ENCODE measurements around the gene PCBP3. TPM values are rescaled to one million over a fixed set of nuclear protein-coding genes. Genes with fewer than 3 reads are reported as not detected.

PCBP3 gene
- total RNA-seq, 1 donor from 2014 or later: 4.6 TPM

DNA sequence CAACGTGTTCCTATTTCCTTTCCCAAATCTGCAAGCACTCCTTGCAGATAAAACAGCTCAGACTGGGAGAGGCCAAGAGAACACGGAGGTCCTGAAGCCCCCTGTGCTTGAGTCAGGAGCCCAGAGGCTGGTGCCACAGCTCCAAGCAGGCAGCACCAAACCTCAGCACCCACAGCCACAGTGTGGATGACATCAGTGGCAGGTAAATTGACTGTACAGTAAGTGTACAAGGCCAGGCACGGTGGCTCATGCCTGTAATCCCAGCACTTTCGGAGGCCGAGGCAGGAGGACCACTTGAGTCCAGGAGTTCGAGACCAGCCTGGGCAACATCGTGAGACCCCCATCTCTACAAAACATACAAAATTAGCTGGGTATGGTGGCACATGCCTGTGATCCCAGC lies 336.1 kb downstream of the PCBP3 start:
- Mint-ChIP-seq H3K4me1 (peaks cover 26% of the 10 kb centered on the region), H3K4me3 (peak overlapping the region; percentile 18), H3K9me3 (no peaks in the 10 kb centered on the region), H3K27ac (peak overlapping the region; percentile 66), H3K36me3 (peaks cover 3% of the 10 kb centered on the region), H3K27me3 (ENCODE audit: insufficient read depth, low read depth) (peaks cover 10% of the 10 kb centered on the region)
- H3K4me1 ChIP-seq: peaks cover 3% of the 10 kb centered on the region
- no peak overlapping the region for H3K4me3 ChIP-seq
- peaks cover 18% of the 10 kb centered on the region for H3F3A ChIP-seq (ENCODE audit: low read depth)
- no peak overlapping the region for H3K27ac ChIP-seq
- no peak overlapping the region for H2AFZ ChIP-seq (replicated peaks)
- no peaks in the 10 kb centered on the region for H3K79me2 ChIP-seq (ENCODE audit: low read depth)
- H3K36me3 ChIP-seq: no peaks in the 10 kb centered on the region
- no peak overlapping the region for H3K9ac ChIP-seq
- TF ChIP-seq EZH2 (IDR thresholded peaks at IDR 0.05) (no peak), EZH2phosphoT487 (IDR thresholded peaks at IDR 0.05) (no peak), CTCF (IDR thresholded peaks at IDR 0.05) (no peak)
- DNase-seq (ENCODE audit: low spot score): no peak
- no peaks in the 10 kb centered on the region for H3K9me3 ChIP-seq (ENCODE audit: low read depth)
- peaks cover 79% of the 10 kb centered on the region for H3K27me3 ChIP-seq
- no peaks in the 10 kb centered on the region for H4K20me1 ChIP-seq (ENCODE audit: low read depth)
- H3K4me2 ChIP-seq: no peak overlapping the region

GRCh38 chr21:45980271-45980670 lies 336.7 kb downstream of the PCBP3 start:
- no peak overlapping the region for H3K4me3 ChIP-seq
- no peak overlapping the region for H3K27ac ChIP-seq
- Mint-ChIP-seq H3K27ac (no peak overlapping the region), H3K36me3 (peaks cover 9% of the 10 kb centered on the region), H3K4me3 (no peak overlapping the region), H3K9me3 (no peaks in the 10 kb centered on the region), H3K27me3 (ENCODE audit: insufficient read depth, low read depth) (peaks cover 13% of the 10 kb centered on the region), H3K4me1 (peaks cover 23% of the 10 kb centered on the region)
- H3K4me2 ChIP-seq: no peak overlapping the region
- no peaks in the 10 kb centered on the region for H3K4me1 ChIP-seq
- H3F3A ChIP-seq (ENCODE audit: low read depth): peaks cover 24% of the 10 kb centered on the region
- no peaks in the 10 kb centered on the region for H4K20me1 ChIP-seq (ENCODE audit: low read depth)
- no peaks in the 10 kb centered on the region for H3K79me2 ChIP-seq (ENCODE audit: low read depth)
- H2AFZ ChIP-seq (replicated peaks): no peak overlapping the region
- peaks cover 73% of the 10 kb centered on the region for H3K27me3 ChIP-seq
- TF ChIP-seq EZH2phosphoT487 (IDR thresholded peaks at IDR 0.05) (no peak), EZH2 (IDR thresholded peaks at IDR 0.05) (no peak), CTCF (IDR thresholded peaks at IDR 0.05) (no peak)
- no peaks in the 10 kb centered on the region for H3K9me3 ChIP-seq (ENCODE audit: low read depth)
- DNase-seq (ENCODE audit: low spot score): no peak
- H3K36me3 ChIP-seq: no peaks in the 10 kb centered on the region
- H3K9ac ChIP-seq: no peak overlapping the region

- H3K4me3 Mint-ChIP-seq: no peak overlapping the region
- peak overlapping the region; percentile 72 for H3K4me2 ChIP-seq
- peaks cover 19% of the 10 kb centered on the region for H3K4me1 Mint-ChIP-seq
- peaks cover 9% of the 10 kb centered on the region for H3K27me3 Mint-ChIP-seq (ENCODE audit: insufficient read depth, low read depth)
- no peak overlapping the region for H3K9ac ChIP-seq
- no peaks in the 10 kb centered on the region for H4K20me1 ChIP-seq (ENCODE audit: low read depth)
- H3K27me3 ChIP-seq: peaks cover 68% of the 10 kb centered on the region
- H3K9me3 ChIP-seq (ENCODE audit: low read depth): no peaks in the 10 kb centered on the region
- H3K4me1 ChIP-seq: no peaks in the 10 kb centered on the region
- no peak overlapping the region for H2AFZ ChIP-seq (replicated peaks)
- no peaks in the 10 kb centered on the region for H3K9me3 Mint-ChIP-seq
- H3K36me3 Mint-ChIP-seq: peaks cover 9% of the 10 kb centered on the region
- no peaks in the 10 kb centered on the region for H3K36me3 ChIP-seq
- no peak for DNase-seq (ENCODE audit: low spot score)
- H3K4me3 ChIP-seq: peak overlapping the region; percentile 41
- peaks cover 24% of the 10 kb centered on the region for H3F3A ChIP-seq (ENCODE audit: low read depth)
- TF ChIP-seq EZH2phosphoT487 (IDR thresholded peaks at IDR 0.05) (no peak), EZH2 (IDR thresholded peaks at IDR 0.05) (no peak), CTCF (IDR thresholded peaks at IDR 0.05) (no peak)
- H3K27ac Mint-ChIP-seq: no peak overlapping the region
- no peak overlapping the region for H3K27ac ChIP-seq
- no peaks in the 10 kb centered on the region for H3K79me2 ChIP-seq (ENCODE audit: low read depth)
These were observed 337.2 kb downstream of the PCBP3 start for GRCh38 chr21:45980697-45981096.
